ENCODE measurements around the gene GLS2.
A peak's percentile ranks its signal among the peaks of the same experiment; 100 is the strongest.
"Not testable (repeated sequence)": the region's sequence is repeated elsewhere in the genome, so short reads cannot be mapped to it uniquely, and the experiment has no call there.

GLS2 gene

GRCh38 chr12:56448860-56449621 is 38.9 kb downstream of the GLS2 start, which contains the start of gene TIMELESS:
TSS of gene TIMELESS (minus strand) at chr12:56449426. CDS start at chr12:56434170, 15,256 bp downstream.
- DNase-seq (ENCODE audit: low spot score), result peak; percentile 99

- DNase-seq (ENCODE audit: low spot score), result not testable (repeated sequence)
Measured at GRCh38 chr12:56443208-56443607, 44.8 kb downstream of the GLS2 start.

GRCh38 chr12:56437430-56438176 is 50.4 kb downstream of the GLS2 start:
- DNase-seq (ENCODE audit: low spot score), result no peak

GRCh38 chr12:56434828-56435227 is 53.1 kb downstream of the GLS2 start:
- no peak for DNase-seq (ENCODE audit: low spot score)

- no peak for DNase-seq (ENCODE audit: low spot score)
Measured at GRCh38 chr12:56431850-56432249, 56.1 kb downstream of the GLS2 start.

GRCh38 chr12:56431288-56431687 is 56.7 kb downstream of the GLS2 start:
- no peak for DNase-seq (ENCODE audit: low spot score)

- DNase-seq (ENCODE audit: low spot score), result no peak
Measured at GRCh38 chr12:56425940-56426438, 62.0 kb downstream of the GLS2 start.

- no peak for DNase-seq (ENCODE audit: low spot score)
Measured at GRCh38 chr12:56425193-56425592, 62.8 kb downstream of the GLS2 start.
